Gastroesophageal sphincter (tissue), 4 donors: ENCODE data around the gene KIRREL3. TPM values are rescaled to one million over a fixed set of nuclear protein-coding genes. Genes with fewer than 3 reads are reported as not detected.

Experiments used
- ATAC-seq: fragments of 150-250 bp; one replicate; pipeline ENCODE4 v1.9.1; 2016; ENCODE audit warnings: mild to moderate bottlenecking, moderate library complexity
- H3K27ac ChIP-seq, 4 donors: fragments of 200-600 bp; sonication (generic) in 3 of 4; 1 replicate in 3 of 4; 2 replicates in 1 of 4; pipeline ENCODE4 v1.5.1; 2016 to 2019
- H3K27me3 ChIP-seq: fragments of 200-600 bp; sonication (generic); one replicate; pipeline ENCODE4 v1.5.1; 2019
- H3K36me3 ChIP-seq, 2 donors: fragments of 200-600 bp; sonication (generic); one replicate each; pipeline ENCODE4 v1.5.1; 2019; ENCODE audit warnings: control low read depth in 1 of 2
- H3K4me1 ChIP-seq, 3 donors: fragments of 200-600 bp; sonication (generic); 1 replicate in 2 of 3; 2 replicates in 1 of 3; pipeline ENCODE4 v1.5.1; 2016 to 2019; ENCODE audit warnings: control low read depth in 2 of 3
- H3K4me3 ChIP-seq, 2 donors: fragments of 200-600 bp; sonication (generic); one replicate each; pipeline ENCODE4 v1.5.1; 2019; ENCODE audit warnings: mild to moderate bottlenecking in 1 of 2, moderate library complexity in 1 of 2
- H3K9me3 ChIP-seq, 3 donors: fragments of 200-600 bp; sonication (generic); one replicate each; pipeline ENCODE4 v1.5.1; 2017 to 2019; ENCODE audit warnings: control low read depth in 2 of 3
- EP300 ChIP-seq: sonication (generic); formaldehyde crosslinking; IDR thresholded peaks from one replicate; pipeline ENCODE4 v1.6.1; 2017; ENCODE audit warnings: antibody characterized with exemption, mild to moderate bottlenecking
- POLR2A ChIP-seq, 2 donors: fragments of 450-650 bp; IDR thresholded peaks; one replicate each; pipeline ENCODE4 v1.6.1; 2017; ENCODE audit warnings: antibody characterized with exemption in 2 of 2, mild to moderate bottlenecking in 2 of 2, moderate library complexity in 1 of 2
- POLR2AphosphoS5 ChIP-seq: sonication (generic); formaldehyde crosslinking; IDR thresholded peaks from one replicate; pipeline ENCODE4 v1.6.1; 2017; ENCODE audit warnings: antibody characterized with exemption
- WGBS, 2 donors: methylation state at CpG; one replicate each; pipeline ENCODE4 v1.1.5; 2018; ENCODE audit warnings: low coverage in 1 of 2; 5-methylcytosine and 5-hydroxymethylcytosine counted together
- total RNA-seq, 4 donors: library from RNA; depleted of rRNA; stranded (reverse); fragments of >200 nt; gene quantifications; one replicate each; pipeline ENCODE4 v1.1.0, GENCODE V29; 2016
- TF ChIP-seq, protein P1 (sequence below), 4 experiments: fragments of 200-600 bp in 2 of 4; fragments of 450-650 bp in 2 of 4; sonication (generic) in 1 of 4; IDR thresholded peaks; one replicate each; pipeline ENCODE4 v1.5.1; 2017 to 2019; ENCODE audit warnings: antibody characterized with exemption in 4 of 4, mild to moderate bottlenecking in 2 of 4, moderate library complexity in 2 of 4

Gene KIRREL3
- total RNA-seq, 4 donors from 2014 or later: 0.54 to 3.9 (median 1.4) TPM

DNA sequence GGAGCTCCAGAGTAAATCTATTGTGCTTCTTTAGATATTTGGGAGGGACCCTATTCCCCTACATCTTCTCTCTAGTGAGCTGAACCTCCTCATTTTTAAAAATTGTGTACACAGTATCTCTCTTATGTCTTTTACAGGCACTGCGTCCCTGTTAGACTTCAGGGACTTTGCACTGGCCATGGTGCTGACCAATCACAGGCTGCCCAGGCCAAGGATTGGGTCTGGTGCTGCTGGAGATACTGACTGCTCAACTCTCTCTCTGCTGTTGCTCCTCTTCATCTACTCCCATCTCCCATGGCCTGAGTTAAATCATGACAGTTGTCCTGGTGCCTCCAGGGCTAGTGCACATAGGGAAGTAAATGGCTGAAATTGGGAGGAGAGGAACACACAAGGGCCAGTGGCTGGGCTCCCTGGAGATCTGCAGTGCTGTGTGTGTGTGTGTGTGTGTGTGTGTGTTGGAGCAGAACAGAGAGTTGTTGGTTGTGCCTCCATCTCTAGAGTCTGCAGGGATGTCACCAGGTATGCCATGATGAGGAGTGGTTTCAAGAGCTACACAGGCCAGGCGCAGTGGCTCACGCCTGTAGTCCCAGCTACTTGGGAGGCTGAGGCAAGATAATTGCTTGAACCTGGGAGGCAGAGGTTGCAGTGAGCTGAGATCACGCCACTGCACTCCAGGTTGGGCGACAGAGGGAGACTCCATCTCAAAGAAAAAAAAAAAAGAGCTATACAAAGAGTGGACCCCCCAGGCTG lies 489.8 kb downstream of the KIRREL3 start:
- ATAC-seq: no peak
- Histone ChIP-seq H3K9me3 (peaks cover 0 to 20% (median 0%) of the 10 kb centered on the region in 3 donors), H3K27me3 (peaks cover 35% of the 10 kb centered on the region), H3K4me3 (no peak overlapping the region), H3K4me1 (no peaks in the 10 kb centered on the region), H3K27ac (no peak overlapping the region), H3K36me3 (no peaks in the 10 kb centered on the region)
- 0 to 75% methylated on average over 1 to 5 of the region's 5 CpGs for WGBS, 2 donors
- no peak for TF ChIP-seq POLR2AphosphoS5
- TF ChIP-seq, protein P1, sequence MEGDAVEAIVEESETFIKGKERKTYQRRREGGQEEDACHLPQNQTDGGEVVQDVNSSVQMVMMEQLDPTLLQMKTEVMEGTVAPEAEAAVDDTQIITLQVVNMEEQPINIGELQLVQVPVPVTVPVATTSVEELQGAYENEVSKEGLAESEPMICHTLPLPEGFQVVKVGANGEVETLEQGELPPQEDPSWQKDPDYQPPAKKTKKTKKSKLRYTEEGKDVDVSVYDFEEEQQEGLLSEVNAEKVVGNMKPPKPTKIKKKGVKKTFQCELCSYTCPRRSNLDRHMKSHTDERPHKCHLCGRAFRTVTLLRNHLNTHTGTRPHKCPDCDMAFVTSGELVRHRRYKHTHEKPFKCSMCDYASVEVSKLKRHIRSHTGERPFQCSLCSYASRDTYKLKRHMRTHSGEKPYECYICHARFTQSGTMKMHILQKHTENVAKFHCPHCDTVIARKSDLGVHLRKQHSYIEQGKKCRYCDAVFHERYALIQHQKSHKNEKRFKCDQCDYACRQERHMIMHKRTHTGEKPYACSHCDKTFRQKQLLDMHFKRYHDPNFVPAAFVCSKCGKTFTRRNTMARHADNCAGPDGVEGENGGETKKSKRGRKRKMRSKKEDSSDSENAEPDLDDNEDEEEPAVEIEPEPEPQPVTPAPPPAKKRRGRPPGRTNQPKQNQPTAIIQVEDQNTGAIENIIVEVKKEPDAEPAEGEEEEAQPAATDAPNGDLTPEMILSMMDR (IDR thresholded peaks at IDR 0.05): no peak
- TF ChIP-seq EP300: no peak
- TF ChIP-seq POLR2A (IDR thresholded peaks at IDR 0.05): no peak

DNA sequence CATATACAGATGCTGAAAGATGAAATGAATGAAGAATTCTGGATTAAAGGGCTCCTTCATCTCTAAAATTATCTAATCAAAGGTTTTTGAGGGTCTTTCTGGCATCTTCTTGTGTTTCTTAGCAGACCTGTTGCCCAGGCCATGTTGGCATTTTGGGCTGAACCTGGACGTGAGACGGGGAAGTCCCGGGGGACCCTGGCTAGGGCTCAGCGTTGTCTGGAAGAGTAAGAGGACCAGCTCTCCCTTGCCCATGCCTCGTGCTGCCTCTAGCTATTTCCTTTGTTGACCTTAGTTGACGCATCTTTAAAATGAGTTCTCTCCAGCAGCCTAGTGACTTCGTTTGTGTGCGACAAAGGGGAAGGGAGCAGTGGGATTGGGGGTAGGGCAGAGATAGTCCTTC lies 492.9 kb downstream of the KIRREL3 start:
- Histone ChIP-seq H3K27ac (no peak overlapping the region), H3K9me3 (peaks cover 0 to 47% (median 0%) of the 10 kb centered on the region in 3 donors), H3K4me1 (no peaks in the 10 kb centered on the region), H3K4me3 (no peak overlapping the region), H3K36me3 (no peaks in the 10 kb centered on the region), H3K27me3 (peaks cover 37% of the 10 kb centered on the region)
- 40 to 67% methylated on average over 1 to 8 of the region's 8 CpGs for WGBS, 2 donors
- no peak for TF ChIP-seq POLR2A (IDR thresholded peaks at IDR 0.05)
- TF ChIP-seq, protein P1 (IDR thresholded peaks at IDR 0.05): no peak
- no peak for TF ChIP-seq POLR2AphosphoS5
- no peak for TF ChIP-seq EP300
- ATAC-seq: no peak

GRCh38 chr11:126506789-126507188 lies 493.8 kb downstream of the KIRREL3 start:
- Histone ChIP-seq H3K4me3 (no peak overlapping the region), H3K9me3 (peaks cover 0 to 47% (median 0%) of the 10 kb centered on the region in 3 donors), H3K27ac (no peak overlapping the region), H3K27me3 (peaks cover 40% of the 10 kb centered on the region), H3K4me1 (no peaks in the 10 kb centered on the region), H3K36me3 (no peaks in the 10 kb centered on the region)
- no peak for ATAC-seq
- WGBS, 2 donors: 57 to 89% methylated on average over 1 to 4 of the region's 4 CpGs
- TF ChIP-seq POLR2AphosphoS5 (no peak), EP300 (no peak), POLR2A (IDR thresholded peaks at IDR 0.05) (no peak)
- TF ChIP-seq, protein P1 (IDR thresholded peaks at IDR 0.05): no peak

DNA sequence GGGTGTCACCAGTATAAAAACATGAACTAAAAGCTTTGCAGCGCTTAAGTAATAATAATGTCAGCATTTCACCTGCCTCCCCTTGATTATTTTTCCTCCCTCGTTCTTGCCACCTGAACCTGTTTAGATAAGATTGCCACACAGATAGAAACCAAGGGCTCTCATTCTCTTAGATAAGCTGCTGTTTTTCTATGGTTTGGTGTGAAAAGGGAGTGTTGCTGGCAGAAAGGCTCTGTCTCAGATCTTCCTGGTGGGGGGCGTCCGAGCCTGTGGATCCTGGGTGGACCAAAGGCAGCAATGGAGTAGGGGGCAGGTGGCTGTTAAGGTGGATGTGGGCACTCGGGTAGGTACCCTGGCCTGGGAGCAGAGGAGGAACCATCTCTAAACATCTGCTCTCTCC lies 497.6 kb downstream of the KIRREL3 start:
- WGBS, 2 donors: 36 to 37% methylated on average over 2 to 5 of the region's 5 CpGs
- peaks cover 0 to 47% (median 0%) of the 10 kb centered on the region in 3 donors for H3K9me3 ChIP-seq

More for the DNA sequence above, 497.6 kb downstream of the KIRREL3 start:
- ATAC-seq: no peak
- TF ChIP-seq POLR2AphosphoS5 (no peak), EP300 (no peak), POLR2A (IDR thresholded peaks at IDR 0.05) (no peak)
- TF ChIP-seq, protein P1 (IDR thresholded peaks at IDR 0.05): no peak
- Histone ChIP-seq H3K36me3 (no peaks in the 10 kb centered on the region), H3K27ac (no peak overlapping the region), H3K4me3 (no peak overlapping the region), H3K4me1 (no peaks in the 10 kb centered on the region), H3K27me3 (peaks cover 67% of the 10 kb centered on the region)
